Activated CD8-positive, alpha-beta memory T cell treated with anti-CD3 and anti-CD28 coated beads, Interleukin-2, amount 50 U/mL, for 4 hours (primary cell): Measurements from ENCODE around the gene SLC25A43.
"Not testable (repeated sequence)": the region's sequence is repeated elsewhere in the genome, so short reads cannot be mapped to it uniquely, and the experiment has no call there.

Experiments
- DNase-seq: peaks from one replicate; pipeline ENCODE4 v3.0.0-alpha.2; 2020

SLC25A43 gene

DNA sequence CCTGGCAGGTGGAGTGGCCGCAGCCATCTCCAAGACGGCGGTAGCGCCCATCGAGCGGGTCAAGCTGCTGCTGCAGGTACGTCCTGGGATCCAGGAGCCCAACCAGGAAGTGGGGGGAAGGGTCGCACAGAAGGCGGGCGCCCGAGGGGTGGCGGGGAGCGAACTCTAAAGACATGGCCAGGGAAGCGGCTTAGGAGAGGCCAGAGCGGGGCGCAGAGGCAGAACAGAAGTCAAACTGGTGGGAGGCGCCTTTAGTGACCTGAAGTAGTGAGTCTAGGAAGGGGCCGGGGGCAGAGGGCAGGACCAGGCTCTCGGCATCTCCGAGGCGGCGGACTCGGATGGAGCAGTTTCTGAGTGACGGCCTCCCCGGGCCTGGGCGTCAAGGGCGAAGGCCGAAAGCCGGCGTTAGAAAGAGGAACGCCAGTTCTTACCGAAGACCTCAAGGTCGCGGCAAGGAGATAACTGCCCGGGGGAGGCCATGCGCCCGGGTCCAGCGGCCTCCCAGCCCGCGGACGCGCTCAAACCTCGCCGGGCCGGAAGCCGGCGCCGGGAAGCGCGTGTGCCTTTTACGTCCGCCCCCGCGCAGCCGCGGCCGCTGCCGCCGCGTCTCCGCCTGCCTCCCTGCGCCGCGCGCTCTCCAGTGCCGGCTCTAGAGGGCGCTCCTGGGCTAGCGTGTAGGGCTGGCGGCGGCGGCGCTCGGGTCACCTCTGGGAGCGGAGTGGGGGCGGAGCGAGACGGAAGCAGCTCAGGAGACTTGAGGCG lies 69.6 kb downstream of the SLC25A43 start:
- DNase-seq: peak; percentile 87

DNA sequence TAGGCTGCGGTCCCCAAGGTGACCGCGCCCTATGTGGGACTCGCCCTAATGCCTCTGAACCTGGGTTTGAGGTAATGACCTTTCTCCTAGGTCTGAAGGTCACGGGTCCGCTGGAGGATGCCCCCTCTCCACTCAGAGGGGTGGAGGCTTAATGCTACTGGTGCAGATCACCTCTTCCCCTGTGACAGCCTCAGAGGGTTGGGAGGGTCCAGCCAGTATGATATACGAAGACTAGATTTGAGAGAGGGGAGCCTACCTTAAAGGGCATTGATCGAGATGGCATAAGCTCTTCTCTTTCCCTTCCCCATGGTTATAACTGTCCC lies 70.1 kb downstream of the SLC25A43 start:
- DNase-seq: no peak

DNA sequence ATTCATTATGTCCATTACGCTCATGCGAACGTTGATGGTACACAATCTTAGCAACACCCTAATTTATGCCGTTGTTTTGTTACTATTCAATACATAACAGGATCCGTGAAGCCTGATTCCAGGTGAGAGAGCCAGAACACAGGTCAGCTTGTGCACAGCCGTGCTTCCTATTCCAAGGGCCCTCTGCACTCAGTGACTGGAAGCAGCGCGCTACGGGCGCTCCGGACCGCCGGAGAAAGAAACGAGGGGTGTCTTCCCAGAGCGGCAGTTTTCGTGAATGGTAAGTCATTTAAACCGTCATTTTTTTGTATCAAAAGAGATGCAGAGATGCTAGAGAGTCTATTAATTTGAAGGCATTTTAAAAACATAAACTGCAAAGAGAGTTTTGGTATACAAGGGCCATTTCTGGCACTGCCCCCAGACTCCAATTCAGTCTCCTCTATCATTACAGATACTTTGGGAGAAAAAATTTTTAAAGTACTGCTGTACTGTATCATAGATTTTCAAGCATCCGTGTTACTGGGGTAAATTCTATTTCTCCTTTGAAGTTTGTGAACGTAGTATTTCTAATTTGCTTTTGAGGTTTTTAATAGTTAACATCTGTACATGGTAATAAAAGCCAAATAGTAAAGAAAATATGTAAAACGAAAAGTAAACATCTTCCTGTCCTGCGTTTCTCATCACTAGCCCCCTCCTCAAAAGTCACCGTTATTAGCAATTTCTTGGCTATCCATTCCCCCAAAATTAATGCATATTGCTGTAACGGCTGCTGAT lies 75.7 kb downstream of the SLC25A43 start:
- no peak for DNase-seq

DNA sequence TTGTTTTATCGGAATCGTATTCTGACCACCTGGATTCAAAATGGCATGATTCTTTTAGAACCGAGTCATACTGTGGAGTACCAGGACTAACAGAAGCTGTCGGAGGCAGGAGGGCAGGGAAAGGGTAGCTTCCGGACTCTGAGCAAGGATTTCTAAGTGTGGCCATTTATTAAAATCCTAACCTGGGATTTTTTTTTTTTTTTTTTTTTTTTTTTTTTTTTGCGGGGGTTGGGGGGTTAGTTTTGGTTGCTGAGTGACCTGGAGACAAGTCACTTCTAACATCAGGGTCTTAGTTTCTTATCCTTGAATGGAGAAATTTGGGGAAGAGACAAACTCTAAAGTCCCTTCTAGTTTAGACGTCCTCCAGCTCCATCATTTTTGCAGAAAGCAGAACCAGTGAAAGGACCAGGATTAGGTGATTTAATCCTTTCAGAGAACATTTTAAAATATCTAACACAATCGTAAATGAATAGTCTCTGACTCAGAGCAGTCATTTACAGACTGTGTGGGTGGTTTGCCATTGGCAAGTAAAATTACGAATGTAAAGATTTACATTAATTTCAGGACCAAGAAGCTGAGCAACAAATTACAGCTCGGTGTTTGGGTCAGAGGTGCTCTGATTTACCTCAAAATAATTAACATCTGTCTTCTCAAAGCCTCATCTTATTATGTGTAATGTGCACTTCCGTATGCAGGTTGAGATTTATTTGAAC lies 76.4 kb downstream of the SLC25A43 start:
- DNase-seq: no peak

DNA sequence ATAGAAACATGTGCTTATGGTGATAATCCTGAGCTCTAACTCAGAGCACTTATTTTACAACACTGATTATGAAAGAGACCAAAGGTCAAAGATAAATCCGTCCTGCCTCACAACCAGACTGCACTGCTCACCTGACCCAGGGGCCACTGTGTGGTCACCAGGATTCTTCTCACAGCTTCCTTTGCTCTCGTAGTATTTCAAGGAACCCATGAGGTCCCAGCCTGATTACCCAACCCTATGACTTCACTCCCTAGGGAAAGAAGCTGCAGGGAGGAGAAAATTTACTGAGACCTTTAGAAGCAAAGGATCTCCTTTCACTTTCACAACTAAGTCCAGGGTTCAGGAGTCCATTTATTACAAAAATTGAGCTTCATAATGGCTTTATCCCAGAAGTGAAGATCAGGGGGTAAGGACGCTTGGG lies 78.7 kb downstream of the SLC25A43 start:
- no peak for DNase-seq

DNA sequence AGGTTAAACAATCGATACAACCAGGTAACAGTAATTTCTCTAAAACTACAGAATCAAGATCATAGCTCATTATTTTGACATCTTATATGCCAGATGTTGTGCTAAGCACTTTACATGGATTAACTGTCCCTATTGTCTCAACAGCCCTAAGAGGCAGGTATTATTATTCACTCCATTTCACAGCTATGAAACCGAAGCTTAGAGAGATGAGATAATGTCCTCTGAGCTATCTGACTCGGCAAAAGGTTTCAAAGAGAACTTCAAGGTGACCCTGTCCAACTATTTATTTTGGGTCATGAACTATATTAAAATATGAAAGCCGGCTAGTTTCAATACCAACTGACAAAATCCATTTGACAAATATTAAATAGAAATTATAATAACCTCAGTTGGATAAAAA lies 79.4 kb downstream of the SLC25A43 start:
- DNase-seq: no peak

- no peak for DNase-seq
These were observed 80.7 kb downstream of the SLC25A43 start for GRCh38 chrX:119479845-119480244.

DNA sequence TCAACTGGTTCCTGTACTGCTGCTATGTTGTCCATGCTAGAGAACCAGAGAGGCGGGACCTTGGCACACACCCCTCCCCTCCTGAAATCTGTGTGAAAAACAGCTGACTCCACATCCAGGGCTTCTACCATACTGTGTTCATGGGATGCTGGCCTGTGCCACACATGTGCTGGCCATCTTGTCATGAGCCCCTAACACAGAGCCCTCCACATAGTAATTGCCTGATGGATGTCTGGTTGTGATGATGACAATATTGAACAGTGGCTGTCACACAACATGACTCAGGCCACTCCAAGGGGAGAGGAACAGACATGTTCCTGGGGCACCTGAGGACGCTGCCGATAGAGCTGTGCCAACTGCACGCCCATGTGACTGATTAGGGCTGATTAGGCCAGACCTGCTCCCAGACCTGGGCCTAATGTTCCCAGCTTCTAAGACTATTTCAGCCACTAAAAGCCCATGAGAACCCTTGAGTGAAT lies 82.2 kb downstream of the SLC25A43 start:
- DNase-seq: no peak

DNA sequence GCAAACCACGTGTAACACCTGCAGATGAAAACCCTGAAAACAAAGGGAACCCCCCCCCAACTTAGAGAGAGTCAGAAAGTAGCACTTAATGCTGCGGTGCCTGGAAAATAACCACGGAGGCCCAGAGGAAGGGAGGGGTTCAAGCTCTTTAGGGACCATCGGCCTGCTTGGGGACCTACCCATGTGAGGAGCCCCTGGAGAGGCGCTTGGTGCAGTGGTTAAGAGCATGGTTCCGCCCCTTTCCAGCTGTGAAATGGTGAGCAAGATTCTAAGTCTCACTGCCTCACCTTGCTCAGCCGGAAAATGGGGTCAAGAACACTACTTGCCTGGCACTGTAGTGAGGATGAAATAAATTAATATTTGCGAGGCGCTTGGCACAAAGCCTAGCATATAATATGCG lies 82.9 kb downstream of the SLC25A43 start:
- DNase-seq: no peak

GRCh38 chrX:119482481-119483480 lies 83.6 kb downstream of the SLC25A43 start:
- DNase-seq: peak; percentile 66

DNA sequence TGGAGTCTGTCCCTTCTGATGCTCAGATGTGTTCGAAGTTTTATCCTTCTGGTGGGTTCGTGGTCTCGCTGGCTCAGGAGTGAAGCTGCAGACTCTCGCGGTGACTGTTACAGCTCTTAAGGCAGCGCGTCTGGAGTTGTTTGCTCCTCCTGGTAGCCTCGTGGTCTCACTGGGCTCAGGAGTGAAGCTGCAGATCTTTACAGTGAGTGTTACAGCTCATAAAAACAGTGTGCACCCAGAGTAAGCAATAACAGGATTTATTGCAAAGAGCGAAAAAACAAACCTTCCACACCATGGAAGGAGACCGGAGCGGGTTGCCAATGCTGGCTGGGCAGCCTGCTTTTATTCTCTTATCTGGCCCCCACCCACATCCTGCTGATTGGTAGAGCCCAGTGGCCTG lies 87.6 kb downstream of the SLC25A43 start:
- no peak for DNase-seq

DNA sequence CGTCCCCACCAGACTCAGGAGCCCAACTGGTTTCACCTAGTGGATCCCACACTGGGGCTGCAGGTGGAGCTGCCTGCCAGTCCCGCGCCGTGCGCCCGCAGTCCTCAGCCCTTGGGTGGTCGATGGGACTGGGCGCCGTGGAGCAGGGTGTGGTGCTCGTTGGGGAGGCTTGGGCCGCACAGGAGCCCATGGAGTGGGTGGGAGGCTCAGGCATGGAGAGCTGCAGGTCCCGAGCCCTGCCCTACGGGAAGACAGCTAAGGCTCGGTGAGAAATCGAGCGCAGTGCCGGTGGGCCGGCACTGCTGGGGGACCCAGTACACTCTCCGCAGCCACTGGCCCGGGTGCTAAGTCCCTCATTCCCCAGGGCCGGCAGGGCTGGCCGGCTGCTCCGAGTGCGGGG lies 88.6 kb downstream of the SLC25A43 start:
- not testable (repeated sequence) for DNase-seq

DNA sequence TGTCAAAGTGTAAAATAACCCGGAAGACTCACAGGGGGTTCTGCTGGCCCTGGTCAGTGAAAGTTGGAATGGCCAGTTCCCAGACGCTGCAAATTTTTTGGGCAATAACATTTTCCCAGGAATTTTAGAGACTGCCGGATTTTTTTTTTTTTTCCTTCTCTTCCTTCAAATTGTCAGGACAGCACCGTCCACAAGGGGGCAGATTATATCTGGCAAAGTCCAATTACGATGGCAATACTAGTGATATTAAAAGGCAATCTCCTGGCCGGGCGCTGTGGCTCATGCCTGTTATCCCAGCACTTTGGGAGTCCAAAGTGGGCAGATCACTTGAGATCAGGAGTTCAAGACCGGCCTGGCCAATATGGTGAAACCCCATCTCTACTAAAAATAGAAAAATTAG lies 89.6 kb downstream of the SLC25A43 start:
- peak; percentile 28 for DNase-seq

DNA sequence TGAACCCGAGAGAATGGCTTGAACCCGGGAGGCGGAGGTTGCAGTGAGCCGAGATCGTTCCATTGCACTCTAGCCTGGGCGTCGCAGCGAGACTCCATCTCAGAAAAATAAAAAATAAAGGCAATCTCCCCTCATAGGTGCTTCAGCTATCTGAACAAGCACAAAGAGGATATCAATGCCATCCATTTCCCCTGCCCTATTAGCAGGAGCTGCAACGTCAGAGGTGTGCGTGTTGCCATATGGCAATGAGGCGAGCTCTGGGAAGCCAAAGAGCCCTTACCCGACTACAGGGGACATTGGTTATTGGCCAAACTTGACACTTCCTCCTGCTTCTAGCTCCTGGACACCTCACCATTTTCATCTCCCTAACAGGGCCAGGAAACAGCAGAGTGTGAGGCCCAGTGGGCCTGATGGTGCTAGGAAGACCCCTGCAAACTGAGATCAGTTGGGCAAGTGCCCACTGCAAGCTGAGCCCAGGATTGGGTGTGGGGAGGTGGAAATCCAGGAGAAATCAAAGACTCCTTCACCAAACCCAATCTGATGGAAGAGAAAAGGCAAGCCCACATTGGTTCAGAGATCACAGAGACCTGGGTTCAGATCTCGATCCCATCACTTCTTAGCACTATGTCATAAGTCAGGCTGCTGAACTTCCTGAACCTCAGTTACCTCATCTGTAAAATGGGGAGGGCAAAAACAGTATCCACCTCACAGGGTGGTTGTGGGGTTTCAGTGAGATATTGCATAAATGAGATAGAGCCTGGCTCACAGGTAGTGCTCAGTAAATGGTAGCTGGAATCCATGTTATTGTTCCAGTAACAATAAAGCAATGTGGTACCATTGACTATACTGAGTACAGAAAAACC lies 90.3 kb downstream of the SLC25A43 start:
- DNase-seq: no peak

- DNase-seq: no peak
These were observed 93.3 kb downstream of the SLC25A43 start for GRCh38 chrX:119492463-119492862.

GRCh38 chrX:119493851-119494495 lies 94.8 kb downstream of the SLC25A43 start:
- not testable (repeated sequence) for DNase-seq

GRCh38 chrX:119495734-119496726 lies 96.9 kb downstream of the SLC25A43 start:
- DNase-seq: no peak

DNA sequence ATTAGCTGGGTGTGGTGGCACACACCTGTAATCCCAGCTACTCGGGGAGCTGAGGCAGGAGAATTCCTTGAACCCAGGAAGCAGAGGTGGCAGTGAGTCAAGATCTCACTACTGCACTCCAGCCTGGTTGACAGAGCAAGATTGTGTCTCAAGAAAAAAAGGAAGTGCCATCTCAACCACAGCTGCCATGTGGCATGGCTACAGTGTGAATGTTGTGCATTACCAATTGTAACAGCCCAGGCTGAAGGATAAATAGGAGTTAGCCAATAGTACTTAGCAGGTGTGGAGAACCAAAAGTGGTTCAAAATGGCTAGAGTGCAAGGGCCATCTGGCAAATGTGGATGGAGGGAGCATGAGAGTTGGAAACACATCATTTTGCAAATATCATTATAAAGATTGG lies 98.0 kb downstream of the SLC25A43 start:
- no peak for DNase-seq

- DNase-seq: no peak
These were observed 101.1 kb downstream of the SLC25A43 start for GRCh38 chrX:119500061-119500800.
